Keratinocyte (primary cell): ENCODE measurements around the gene AHCY. TPM values are rescaled to one million over a fixed set of nuclear protein-coding genes. Genes with fewer than 3 reads are reported as not detected.

Experiments used
- DNase-seq: peaks from one replicate; pipeline ENCODE4 v3.0.0-alpha.2; 2011; ENCODE audit warnings: low read depth, missing footprints, low spot score
- FAIRE-seq: peaks from 2 replicates; lab custom pipeline; 2011; peaks lifted over from hg19 to GRCh38; lab: Jason Lieb, UNC
- H2AFZ ChIP-seq: 2 replicates; pipeline ENCODE4 v1.6.0; 2012; ENCODE audit warnings: low read length, control low read depth, inconsistent platforms; ENCODE audit not compliant: control insufficient read depth
- H3K27ac ChIP-seq: 2 replicates; pipeline ENCODE4 v1.5.1; 2011; ENCODE audit warnings: low read length; ENCODE audit not compliant: control insufficient read depth, insufficient read depth
- H3K27me3 ChIP-seq: 3 replicates; pipeline ENCODE4 v1.6.0; 2011; ENCODE audit warnings: low read length; ENCODE audit not compliant: control insufficient read depth, insufficient read depth; ENCODE audit errors: extremely low read depth
- H3K36me3 ChIP-seq, 2 experiments: 2 replicates in 1 of 2; 3 replicates in 1 of 2; pipeline ENCODE4 v1.5.1; 2011; ENCODE audit warnings: low read length in 2 of 2, mild to moderate bottlenecking in 1 of 2; ENCODE audit not compliant: control insufficient read depth in 2 of 2, insufficient read depth in 2 of 2; ENCODE audit errors: extremely low read depth in 1 of 2
- H3K4me1 ChIP-seq: 3 replicates; pipeline ENCODE4 v1.5.1; 2011; ENCODE audit warnings: low read length; ENCODE audit not compliant: control insufficient read depth, insufficient read depth; ENCODE audit errors: extremely low read depth
- H3K4me2 ChIP-seq: 3 replicates; pipeline ENCODE4 v1.6.0; 2011; ENCODE audit warnings: low read depth, low read length; ENCODE audit not compliant: control insufficient read depth, insufficient read depth; ENCODE audit errors: extremely low read depth
- H3K4me3 ChIP-seq, 3 experiments: fragments of 200-600 bp in 1 of 3; sonication (generic) in 1 of 3; 2 replicates in 2 of 3; 3 replicates in 1 of 3; pipeline ENCODE4 v1.5.1; 2011 to 2016; ENCODE audit warnings: low read length in 3 of 3, mild to moderate bottlenecking in 3 of 3, control low read depth in 2 of 3, inconsistent platforms in 1 of 3, low read depth in 1 of 3, mixed read lengths in 1 of 3, mixed run types in 1 of 3, moderate library complexity in 1 of 3; ENCODE audit not compliant: control insufficient read depth in 2 of 3, insufficient read depth in 2 of 3; ENCODE audit errors: extremely low read depth in 1 of 3
- H3K79me2 ChIP-seq: 2 replicates; pipeline ENCODE4 v1.6.0; 2012; ENCODE audit warnings: low read length; ENCODE audit not compliant: control insufficient read depth, insufficient read depth
- H3K9ac ChIP-seq: 3 replicates; pipeline ENCODE4 v1.6.0; 2011; ENCODE audit warnings: low read length; ENCODE audit not compliant: control insufficient read depth, insufficient read depth; ENCODE audit errors: extremely low read depth
- H3K9me1 ChIP-seq: 3 replicates; pipeline ENCODE4 v1.6.0; 2011; ENCODE audit warnings: low read length; ENCODE audit not compliant: control insufficient read depth, insufficient read depth; ENCODE audit errors: extremely low read depth
- H3K9me3 ChIP-seq: 2 replicates; pipeline ENCODE4 v1.5.1; 2012; ENCODE audit warnings: low read depth, low read length; ENCODE audit not compliant: control insufficient read depth
- H4K20me1 ChIP-seq: 3 replicates; pipeline ENCODE4 v1.6.0; 2011; ENCODE audit warnings: low read length; ENCODE audit not compliant: control insufficient read depth, insufficient read depth; ENCODE audit errors: extremely low read depth
- EZH2 ChIP-seq: IDR thresholded peaks from one replicate; pipeline ENCODE4 v1.6.1; 2012; ENCODE audit warnings: inconsistent platforms, mild to moderate bottlenecking, low read length, moderate library complexity
- dilution Hi-C: fragments of 300-500 bp; cut with MboI; formaldehyde crosslinking; loops from one replicate; pipeline ENCODE4 v1.7.0; 2020; ENCODE audit warnings: low sequenced_read_pairs; ENCODE audit not compliant: extremely low pct_ligation_motif_present
- polyA plus RNA-seq, 5 experiments: library from polyadenylated mRNA; depleted of rRNA in 3 of 5; stranded (reverse) in 3 of 5; stranded (forward) in 1 of 5; unstranded in 1 of 5; fragments of >200 nt; gene quantifications; 1 replicate in 1 of 5; 2 replicates in 3 of 5; 3 replicates in 1 of 5; pipeline versions ENCODE4 v1.2.1 to v1.2.3, GENCODE V29; 2011 to 2012; ENCODE audit warnings: missing spikeins in 2 of 5, low read depth in 1 of 5, low replicate concordance in 1 of 5
- TF ChIP-seq, protein P1 (sequence below), 3 experiments: IDR thresholded peaks in 1 of 3; conservative IDR thresholded peaks in 1 of 3; optimal IDR thresholded peaks in 1 of 3; 2 replicates in 2 of 3; 3 replicates in 1 of 3; pipeline versions ENCODE3 to v1.5.1; 2011; ENCODE audit warnings: low read length in 3 of 3, mild to moderate bottlenecking in 3 of 3, moderate library complexity in 2 of 3, control low read depth in 1 of 3, inconsistent platforms in 1 of 3; ENCODE audit not compliant: insufficient read depth in 2 of 3; ENCODE audit errors: extremely low read depth in 1 of 3

Gene AHCY
- polyA plus RNA-seq, 1 donor (not counting 4 experiments of a cell fraction or from before 2014, with no cell fraction given), result 320 TPM

DNA sequence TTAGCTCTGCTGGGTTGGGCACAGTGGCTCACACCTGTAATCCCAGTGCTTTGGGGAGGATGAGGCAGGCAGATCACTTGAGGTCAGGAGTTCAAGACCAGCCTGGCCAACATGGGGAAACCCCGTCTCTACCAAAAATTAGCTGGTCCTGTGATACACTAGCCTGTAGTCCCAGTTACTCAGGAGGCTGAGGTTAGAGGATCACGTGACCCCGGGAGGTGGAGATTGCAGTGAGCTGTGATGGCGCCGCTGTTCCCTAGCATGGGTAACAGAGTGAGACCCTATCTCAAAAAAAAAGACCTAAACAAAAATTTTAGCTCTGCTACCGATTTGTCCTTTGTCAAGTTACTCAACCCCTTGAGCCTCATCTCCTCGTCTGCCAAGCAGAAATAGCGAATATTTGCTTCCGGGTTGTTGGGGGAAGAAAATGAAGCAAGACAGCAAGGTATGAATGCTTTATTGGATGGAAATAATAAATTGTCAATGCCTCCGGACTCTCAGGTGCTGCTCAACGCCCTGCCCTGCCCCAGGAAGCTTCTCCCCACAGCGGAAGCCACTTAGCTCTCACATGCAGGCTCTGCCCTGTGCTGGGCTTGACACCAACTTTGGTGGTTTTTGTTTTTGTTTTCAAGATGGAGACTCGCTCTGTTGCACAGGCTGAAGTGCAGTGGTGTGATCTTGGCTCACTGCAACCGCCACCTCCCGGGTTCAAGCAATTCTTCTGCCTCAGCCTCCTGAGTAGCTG, 35.0 kb upstream of the AHCY start:
- H3K4me3 ChIP-seq, result no peak overlapping the region
- DNase-seq, result no peak
- H3K27me3 ChIP-seq, result no peaks in the 10 kb centered on the region
- no peak for TF ChIP-seq EZH2
- TF ChIP-seq, protein P1, sequence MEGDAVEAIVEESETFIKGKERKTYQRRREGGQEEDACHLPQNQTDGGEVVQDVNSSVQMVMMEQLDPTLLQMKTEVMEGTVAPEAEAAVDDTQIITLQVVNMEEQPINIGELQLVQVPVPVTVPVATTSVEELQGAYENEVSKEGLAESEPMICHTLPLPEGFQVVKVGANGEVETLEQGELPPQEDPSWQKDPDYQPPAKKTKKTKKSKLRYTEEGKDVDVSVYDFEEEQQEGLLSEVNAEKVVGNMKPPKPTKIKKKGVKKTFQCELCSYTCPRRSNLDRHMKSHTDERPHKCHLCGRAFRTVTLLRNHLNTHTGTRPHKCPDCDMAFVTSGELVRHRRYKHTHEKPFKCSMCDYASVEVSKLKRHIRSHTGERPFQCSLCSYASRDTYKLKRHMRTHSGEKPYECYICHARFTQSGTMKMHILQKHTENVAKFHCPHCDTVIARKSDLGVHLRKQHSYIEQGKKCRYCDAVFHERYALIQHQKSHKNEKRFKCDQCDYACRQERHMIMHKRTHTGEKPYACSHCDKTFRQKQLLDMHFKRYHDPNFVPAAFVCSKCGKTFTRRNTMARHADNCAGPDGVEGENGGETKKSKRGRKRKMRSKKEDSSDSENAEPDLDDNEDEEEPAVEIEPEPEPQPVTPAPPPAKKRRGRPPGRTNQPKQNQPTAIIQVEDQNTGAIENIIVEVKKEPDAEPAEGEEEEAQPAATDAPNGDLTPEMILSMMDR (optimal IDR thresholded peaks at IDR 0.05 in 1 of 3, IDR thresholded peaks at IDR 0.05 in 1 of 3, conservative IDR thresholded peaks at IDR 0.05 in 1 of 3; ENCODE audit: extremely low read depth in 1 of 3, insufficient read depth in 2 of 3, low read length in 3 of 3), result no peak
- no peak overlapping the region for H2AFZ ChIP-seq
- no peaks in the 10 kb centered on the region for H3K79me2 ChIP-seq
- no peaks in the 10 kb centered on the region for H3K9me3 ChIP-seq
- no peak overlapping the region for H3K4me2 ChIP-seq
- no peaks in the 10 kb centered on the region for H3K36me3 ChIP-seq
- H3K4me1 ChIP-seq, result peaks cover 42% of the 10 kb centered on the region
- dilution Hi-C loops, result no loop called here
- H3K9ac ChIP-seq, result no peak overlapping the region
- H4K20me1 ChIP-seq, result no peaks in the 10 kb centered on the region
- H3K9me1 ChIP-seq, result no peaks in the 10 kb centered on the region
- no peak overlapping the region for H3K27ac ChIP-seq
- FAIRE-seq, result no peak

DNA sequence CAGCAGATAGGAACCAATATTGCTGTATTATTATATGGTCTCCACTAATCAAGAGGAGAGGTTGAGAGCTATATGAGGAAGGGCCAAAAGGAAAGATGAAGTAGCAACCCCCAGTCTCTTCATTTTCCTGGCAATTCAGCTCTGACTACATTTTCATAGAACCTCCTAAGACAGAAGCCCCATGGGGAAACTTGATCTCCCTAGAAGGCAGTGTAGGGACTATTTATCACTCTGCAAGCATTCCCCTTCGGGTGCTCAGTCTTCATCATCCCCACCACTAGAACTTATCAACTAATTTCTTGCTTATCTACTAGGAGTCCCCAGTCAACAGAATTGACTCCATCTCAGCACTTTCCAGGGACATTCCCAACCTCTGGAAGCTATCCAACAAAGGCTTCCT, 34.4 kb upstream of the AHCY start:
- dilution Hi-C loops, result no loop called here
- H2AFZ ChIP-seq, result no peak overlapping the region

More for the DNA sequence above, 34.4 kb upstream of the AHCY start:
- no peak for TF ChIP-seq EZH2
- TF ChIP-seq, protein P1 (optimal IDR thresholded peaks at IDR 0.05 in 1 of 3, IDR thresholded peaks at IDR 0.05 in 1 of 3, conservative IDR thresholded peaks at IDR 0.05 in 1 of 3; ENCODE audit: extremely low read depth in 1 of 3, insufficient read depth in 2 of 3, low read length in 3 of 3), result no peak
- FAIRE-seq, result no peak
- Histone ChIP-seq H3K27me3 (no peaks in the 10 kb centered on the region), H3K9me3 (no peaks in the 10 kb centered on the region), H3K36me3 (no peaks in the 10 kb centered on the region), H3K79me2 (no peaks in the 10 kb centered on the region), H4K20me1 (no peaks in the 10 kb centered on the region), H3K9me1 (no peaks in the 10 kb centered on the region), H3K4me1 (peaks cover 42% of the 10 kb centered on the region), H3K27ac (no peak overlapping the region), H3K4me2 (no peak overlapping the region), H3K9ac (no peak overlapping the region), H3K4me3 (no peak overlapping the region)
- no peak for DNase-seq
